ENCODE results near the gene PXDN. TPM values are rescaled to one million over a fixed set of nuclear protein-coding genes. Genes with fewer than 3 reads are reported as not detected.

The PXDN gene
- total and polyA plus RNA-seq, 2 donors (not counting 3 experiments of a cell fraction or from before 2014, with no cell fraction given) = 231 to 308 TPM

GRCh38 chr2:1731447-1731962 lies 12.8 kb downstream of the PXDN start:
- Histone ChIP-seq H3K79me2 (ENCODE audit: control insufficient read depth, insufficient read depth, low read length) (peaks cover 71% of the 10 kb centered on the region), H3K4me1 (ENCODE audit: control insufficient read depth, extremely low read depth, insufficient read depth, low read length) (peaks cover 19% of the 10 kb centered on the region), H3K9ac (replicated peaks; ENCODE audit: extremely low read depth, insufficient read depth, low read length) (no peak overlapping the region), H3K27ac (ENCODE audit: insufficient read depth, low read depth, low read length) (peak overlapping the region; percentile 5), H3K4me2 (ENCODE audit: insufficient read depth, low read length) (no peak overlapping the region), H3K36me3 (ENCODE audit: control insufficient read depth in 2 of 2, extremely low read depth in 1 of 2, insufficient read depth in 2 of 2, low read length in 2 of 2) (peaks cover 0 to 4% of the 10 kb centered on the region in 2 experiments), H3K9me1 (replicated peaks; ENCODE audit: control insufficient read depth, extremely low read depth, insufficient read depth, low read length) (no peaks in the 10 kb centered on the region), H3K9me3 (replicated peaks; ENCODE audit: control insufficient read depth, insufficient read depth, low read length) (no peaks in the 10 kb centered on the region), H3K27me3 (ENCODE audit: control insufficient read depth in 2 of 2, insufficient read depth in 2 of 2, low read length in 2 of 2) (no peaks in the 10 kb centered on the region), H4K20me1 (replicated peaks; ENCODE audit: control insufficient read depth, extremely low read depth, insufficient read depth, low read length) (no peaks in the 10 kb centered on the region), H2AFZ (ENCODE audit: low read depth, low read length) (no peak overlapping the region), H3K4me3 (replicated peaks in 1 of 3; ENCODE audit: insufficient read depth in 1 of 3, low read depth in 1 of 3, low read length in 3 of 3) (no peak overlapping the region)
- POLR2A ChIA-PET = no interaction called here
- TF ChIP-seq MYC (IDR thresholded peaks at IDR 0.05; ENCODE audit: low read depth, low read length) (no peak), FOS (IDR thresholded peaks at IDR 0.05; ENCODE audit: borderline replicate concordance, insufficient read depth, low read length) (no peak), JUN (IDR thresholded peaks at IDR 0.05; ENCODE audit: borderline replicate concordance, insufficient read depth, insufficient read length, low read depth) (no peak)
- DNase-seq (ENCODE audit: low read depth, low spot score) (no peak), FAIRE-seq (no peak)
- intact Hi-C loops (cut with micrococcal nuclease) = no loop called here
- CTCF ChIA-PET = interaction anchor here (0.7 to 3.2 kb wide), 6 partner anchors 10 to 180 kb away, joined by 3 to 15 read pairs (median 8); no protein-coding TSS in a partner anchor
- dilution Hi-C loops (cut with MboI; ENCODE audit: extremely low pct_ligation_motif_present, low sequenced_read_pairs) = no loop called here
- no TSS peak for BruUV-seq (replicated peaks)

- dilution Hi-C loops (cut with MboI; ENCODE audit: extremely low pct_ligation_motif_present, low sequenced_read_pairs) = no loop called here
- Histone ChIP-seq H3K27me3 (ENCODE audit: control insufficient read depth in 2 of 2, insufficient read depth in 2 of 2, low read length in 2 of 2) (no peaks in the 10 kb centered on the region), H3K4me3 (replicated peaks in 1 of 3; ENCODE audit: insufficient read depth in 1 of 3, low read depth in 1 of 3, low read length in 3 of 3) (peak overlapping the region in 1 of 3 experiments; percentile 5), H3K79me2 (ENCODE audit: control insufficient read depth, insufficient read depth, low read length) (peaks cover 63% of the 10 kb centered on the region), H3K9me3 (replicated peaks; ENCODE audit: control insufficient read depth, insufficient read depth, low read length) (no peaks in the 10 kb centered on the region), H3K9ac (replicated peaks; ENCODE audit: extremely low read depth, insufficient read depth, low read length) (peak overlapping the region; percentile 71), H3K4me2 (ENCODE audit: insufficient read depth, low read length) (peak overlapping the region; percentile 53), H3K4me1 (ENCODE audit: control insufficient read depth, extremely low read depth, insufficient read depth, low read length) (peaks cover 19% of the 10 kb centered on the region), H4K20me1 (replicated peaks; ENCODE audit: control insufficient read depth, extremely low read depth, insufficient read depth, low read length) (no peaks in the 10 kb centered on the region), H2AFZ (ENCODE audit: low read depth, low read length) (peak overlapping the region; percentile 53), H3K9me1 (replicated peaks; ENCODE audit: control insufficient read depth, extremely low read depth, insufficient read depth, low read length) (no peaks in the 10 kb centered on the region), H3K27ac (ENCODE audit: insufficient read depth, low read depth, low read length) (peak overlapping the region; percentile 65), H3K36me3 (ENCODE audit: control insufficient read depth in 2 of 2, extremely low read depth in 1 of 2, insufficient read depth in 2 of 2, low read length in 2 of 2) (peaks cover 0 to 4% of the 10 kb centered on the region in 2 experiments)
- no peak for TF ChIP-seq CTCF (IDR thresholded peaks at IDR 0.05; ENCODE audit: extremely low read depth in 1 of 2, insufficient read depth in 1 of 2, low read depth in 1 of 2, low read length in 2 of 2)
- no peak for TF ChIP-seq POLR2AphosphoS5 (IDR thresholded peaks at IDR 0.05; ENCODE audit: insufficient read depth, low read depth, low read length)
- no peak for TF ChIP-seq GATA2 (IDR thresholded peaks at IDR 0.05; ENCODE audit: insufficient read depth, insufficient read length, low read depth, low read length)
- TF ChIP-seq MYC (IDR thresholded peaks at IDR 0.05; ENCODE audit: low read depth, low read length) = no peak
- no peak for TF ChIP-seq MAX (IDR thresholded peaks at IDR 0.05; ENCODE audit: insufficient read depth, insufficient read length)
- no peak for TF ChIP-seq JUN (IDR thresholded peaks at IDR 0.05; ENCODE audit: borderline replicate concordance, insufficient read depth, insufficient read length, low read depth)
- no peak for TF ChIP-seq POLR2A (IDR thresholded peaks at IDR 0.05; ENCODE audit: low read depth, low read length)
- TF ChIP-seq FOS (IDR thresholded peaks at IDR 0.05; ENCODE audit: borderline replicate concordance, insufficient read depth, low read length) = no peak
- TF ChIP-seq EZH2 (IDR thresholded peaks at IDR 0.05; ENCODE audit: borderline replicate concordance, low read depth, low read length, severe bottlenecking) = no peak
- no TSS peak for BruUV-seq (replicated peaks)
- DNase-seq (ENCODE audit: low read depth, low spot score) (peak; percentile 54), FAIRE-seq (peak; percentile 24)
- intact Hi-C loops (cut with micrococcal nuclease) = loop anchor here (1.0 kb wide), 2 partner anchors 9 kb away; no protein-coding TSS in a partner anchor
- ChIA-PET CTCF (interaction anchor here (0.8 to 3.2 kb wide), 8 partner anchors 9 to 179 kb away, joined by 3 to 15 read pairs (median 4); no protein-coding TSS in a partner anchor), POLR2A (no interaction called here)
These were observed 14.0 kb downstream of the PXDN start for GRCh38 chr2:1730015-1730927.
